EL (cell line): Measurements from ENCODE around the gene ME2.
A peak's percentile ranks its signal among the peaks of the same experiment; 100 is the strongest.
"Not testable (repeated sequence)": the region's sequence is repeated elsewhere in the genome, so short reads cannot be mapped to it uniquely, and the experiment has no call there.

Source experiments
- DNase-seq: peaks from one replicate; pipeline ENCODE4 v3.0.0-alpha.2; 2016

The ME2 gene

GRCh38 chr18:50862401-50862800, 16.5 kb upstream of the ME2 start:
- no peak for DNase-seq

- DNase-seq, result no peak
Observed at GRCh38 chr18:50863840-50864375, 15.0 kb upstream of the ME2 start.

GRCh38 chr18:50866765-50867164, 12.2 kb upstream of the ME2 start:
- no peak for DNase-seq

- DNase-seq, result no peak
Observed at GRCh38 chr18:50869150-50869549, 9.8 kb upstream of the ME2 start.

GRCh38 chr18:50870138-50870845, 8.6 kb upstream of the ME2 start:
- peak; percentile 82 for DNase-seq

- DNase-seq, result no peak
Observed at GRCh38 chr18:50871846-50872245, 7.1 kb upstream of the ME2 start.

- DNase-seq, result no peak
Observed at GRCh38 chr18:50875966-50876536, 2.9 kb upstream of the ME2 start.

GRCh38 chr18:50877545-50878265, 1.2 kb upstream of the ME2 start:
- no peak for DNase-seq

- peak; percentile 53 for DNase-seq
Observed at GRCh38 chr18:50879302-50880118, 592 bp downstream of the ME2 start.

- DNase-seq, result no peak
Observed at GRCh38 chr18:50880119-50880465, 1.2 kb downstream of the ME2 start.

- not testable (repeated sequence) for DNase-seq
Observed at GRCh38 chr18:50880944-50881343, 2.0 kb downstream of the ME2 start.

GRCh38 chr18:50886929-50887328, 8.0 kb downstream of the ME2 start:
- DNase-seq, result no peak

- DNase-seq, result no peak
Observed at GRCh38 chr18:50895350-50896045, 16.6 kb downstream of the ME2 start.

- DNase-seq, result no peak
Observed at GRCh38 chr18:50896093-50896492, 17.2 kb downstream of the ME2 start.

- no peak for DNase-seq
Observed at GRCh38 chr18:50898919-50899318, 20.0 kb downstream of the ME2 start.

- no peak for DNase-seq
Observed at GRCh38 chr18:50902797-50903196, 23.9 kb downstream of the ME2 start.

GRCh38 chr18:50906843-50907242, 27.9 kb downstream of the ME2 start:
- DNase-seq, result no peak

GRCh38 chr18:50909261-50909660, 30.3 kb downstream of the ME2 start:
- no peak for DNase-seq

- DNase-seq, result no peak
Observed at GRCh38 chr18:50911006-50911405, 32.1 kb downstream of the ME2 start.

GRCh38 chr18:50917021-50917420, 38.1 kb downstream of the ME2 start:
- peak; percentile 64 for DNase-seq

- DNase-seq, result no peak
Observed at GRCh38 chr18:50918153-50918552, 39.2 kb downstream of the ME2 start.

- peak; percentile 39 for DNase-seq
Observed at GRCh38 chr18:50924372-50924771, 45.5 kb downstream of the ME2 start.

GRCh38 chr18:50926521-50926920, 47.6 kb downstream of the ME2 start:
- DNase-seq, result no peak
